Hepatocyte (in vitro differentiated cells): ENCODE results near the gene XRN1.

Experiments
- CTCF ChIP-seq: fragments of 200-600 bp; sonication (generic); IDR thresholded peaks from 2 replicates; pipeline ENCODE4 v1.5.1; 2016; ENCODE audit warnings: antibody characterized with exemption, mild to moderate bottlenecking; ENCODE audit not compliant: poor library complexity
- EZH2 ChIP-seq: fragments of 200-600 bp; sonication (generic); IDR thresholded peaks from 2 replicates; pipeline ENCODE4 v1.6.1; 2016; ENCODE audit warnings: antibody characterized with exemption, mild to moderate bottlenecking, borderline replicate concordance
- EZH2phosphoT487 ChIP-seq: fragments of 200-600 bp; sonication (generic); IDR thresholded peaks from one replicate; pipeline ENCODE4 v1.6.1; 2018; ENCODE audit warnings: antibody characterized with exemption, mild to moderate bottlenecking, low read depth, moderate library complexity; ENCODE audit not compliant: unreplicated experiment, severe bottlenecking

GRCh38 chr3:142374687-142375086 lies 73.2 kb downstream of the XRN1 start:
- no peak for TF ChIP-seq CTCF
- no peak for TF ChIP-seq EZH2
- no peak for TF ChIP-seq EZH2phosphoT487
